Measurements from ENCODE around the gene DNAJC24. TPM values are rescaled to one million over a fixed set of nuclear protein-coding genes. Genes with fewer than 3 reads are reported as not detected.

Gene DNAJC24
- total RNA-seq, 1 donor from 2014 or later: 14.2 TPM

DNA sequence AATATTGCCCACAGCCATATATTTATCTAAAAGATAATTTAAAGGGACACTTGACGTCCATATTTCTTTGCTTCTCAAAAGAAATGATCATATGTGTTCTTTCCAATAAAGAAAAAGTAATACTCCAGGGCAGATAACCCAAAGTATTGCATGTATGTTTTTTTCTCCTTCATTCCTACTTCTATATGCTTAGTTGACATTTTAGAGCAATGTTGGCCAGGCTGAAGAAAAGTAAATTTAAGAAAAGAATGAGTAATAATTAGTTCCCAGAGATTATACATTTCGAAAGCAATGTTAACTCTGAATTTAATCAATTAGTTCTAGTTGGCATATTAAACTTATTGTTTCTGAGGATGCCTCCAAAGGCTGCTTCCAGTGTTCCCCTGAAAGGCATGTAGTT is 48.2 kb downstream of the DNAJC24 start:
- no peak overlapping the region for H3K4me3 ChIP-seq (ENCODE audit: low read depth, low read length)
- FAIRE-seq: no peak
- no peaks in the 10 kb centered on the region for H3K27me3 ChIP-seq (ENCODE audit: control insufficient read depth, insufficient read depth, low read length)
- TF ChIP-seq, protein P1, sequence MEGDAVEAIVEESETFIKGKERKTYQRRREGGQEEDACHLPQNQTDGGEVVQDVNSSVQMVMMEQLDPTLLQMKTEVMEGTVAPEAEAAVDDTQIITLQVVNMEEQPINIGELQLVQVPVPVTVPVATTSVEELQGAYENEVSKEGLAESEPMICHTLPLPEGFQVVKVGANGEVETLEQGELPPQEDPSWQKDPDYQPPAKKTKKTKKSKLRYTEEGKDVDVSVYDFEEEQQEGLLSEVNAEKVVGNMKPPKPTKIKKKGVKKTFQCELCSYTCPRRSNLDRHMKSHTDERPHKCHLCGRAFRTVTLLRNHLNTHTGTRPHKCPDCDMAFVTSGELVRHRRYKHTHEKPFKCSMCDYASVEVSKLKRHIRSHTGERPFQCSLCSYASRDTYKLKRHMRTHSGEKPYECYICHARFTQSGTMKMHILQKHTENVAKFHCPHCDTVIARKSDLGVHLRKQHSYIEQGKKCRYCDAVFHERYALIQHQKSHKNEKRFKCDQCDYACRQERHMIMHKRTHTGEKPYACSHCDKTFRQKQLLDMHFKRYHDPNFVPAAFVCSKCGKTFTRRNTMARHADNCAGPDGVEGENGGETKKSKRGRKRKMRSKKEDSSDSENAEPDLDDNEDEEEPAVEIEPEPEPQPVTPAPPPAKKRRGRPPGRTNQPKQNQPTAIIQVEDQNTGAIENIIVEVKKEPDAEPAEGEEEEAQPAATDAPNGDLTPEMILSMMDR (IDR thresholded peaks at IDR 0.05; ENCODE audit: insufficient read depth, low read length, severe bottlenecking): no peak
- no peaks in the 10 kb centered on the region for H3K36me3 ChIP-seq (ENCODE audit: control insufficient read depth, insufficient read depth, low read length)
- no peak for DNase-seq (ENCODE audit: low read depth)

DNA sequence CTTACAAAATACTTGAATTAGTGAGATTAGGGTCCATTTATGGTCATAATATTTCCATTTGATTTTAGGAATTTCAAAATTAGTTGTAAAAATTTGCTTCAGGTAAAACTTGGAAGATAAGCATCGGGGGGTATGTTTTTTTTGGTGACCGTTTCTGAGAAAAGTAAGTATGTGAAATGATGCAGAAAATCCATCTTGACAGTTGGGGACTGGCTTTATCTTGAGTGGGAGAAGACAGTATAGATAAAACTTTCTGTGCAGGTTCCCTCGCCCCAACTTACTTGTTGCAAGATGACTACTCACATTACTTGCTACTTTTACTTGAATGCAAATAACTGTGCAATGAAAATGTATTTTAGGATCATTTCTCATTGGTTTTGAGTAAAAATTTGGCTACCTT is 49.5 kb downstream of the DNAJC24 start:
- H3K27me3 ChIP-seq (ENCODE audit: control insufficient read depth, insufficient read depth, low read length): no peaks in the 10 kb centered on the region
- TF ChIP-seq, protein P1 (IDR thresholded peaks at IDR 0.05; ENCODE audit: insufficient read depth, low read length, severe bottlenecking): no peak
- FAIRE-seq (no peak), DNase-seq (ENCODE audit: low read depth) (no peak)
- no peaks in the 10 kb centered on the region for H3K36me3 ChIP-seq (ENCODE audit: control insufficient read depth, insufficient read depth, low read length)
- no peak overlapping the region for H3K4me3 ChIP-seq (ENCODE audit: low read depth, low read length)

DNA sequence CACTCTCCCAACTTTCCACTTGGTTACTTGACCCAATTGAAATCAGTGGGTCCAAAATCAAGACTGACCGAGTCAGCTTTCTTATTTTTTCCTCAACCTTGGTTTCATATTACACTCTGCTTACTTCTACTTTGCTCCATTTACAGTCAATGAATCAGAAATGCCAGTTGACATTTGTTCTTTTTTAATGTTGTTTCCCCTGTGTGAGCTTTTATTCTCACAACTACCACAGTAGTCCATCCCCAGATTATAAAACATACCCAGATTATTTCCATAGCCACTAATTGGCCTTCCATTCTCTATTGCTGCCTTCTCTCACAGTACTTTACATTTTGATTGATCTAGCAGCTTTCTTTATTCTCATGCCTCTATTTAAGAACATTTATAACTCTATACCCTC is 50.0 kb downstream of the DNAJC24 start:
- TF ChIP-seq, protein P1 (IDR thresholded peaks at IDR 0.05; ENCODE audit: insufficient read depth, low read length, severe bottlenecking): no peak
- Histone ChIP-seq H3K4me3 (ENCODE audit: low read depth, low read length) (no peak overlapping the region), H3K27me3 (ENCODE audit: control insufficient read depth, insufficient read depth, low read length) (no peaks in the 10 kb centered on the region), H3K36me3 (ENCODE audit: control insufficient read depth, insufficient read depth, low read length) (no peaks in the 10 kb centered on the region)
- no peak for DNase-seq (ENCODE audit: low read depth)
- FAIRE-seq: no peak

DNA sequence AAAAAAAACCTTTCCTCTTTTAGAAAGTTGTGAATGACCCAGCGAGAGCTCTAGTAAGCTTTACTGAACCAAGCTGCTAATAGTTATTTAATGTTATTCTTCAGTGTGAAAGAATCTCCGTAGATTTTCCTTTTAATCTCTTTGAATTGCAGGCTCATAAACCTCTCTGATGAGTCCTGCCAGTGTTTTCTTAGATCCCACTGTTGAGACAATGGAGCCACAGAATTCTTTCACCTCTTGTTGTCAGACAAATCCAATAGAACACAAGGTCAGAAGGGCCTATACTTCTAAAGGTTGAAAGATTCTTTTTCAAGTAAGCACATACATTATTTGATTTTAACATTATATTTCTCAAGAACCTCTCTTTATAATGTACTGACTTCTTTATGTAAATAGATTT is 52.2 kb downstream of the DNAJC24 start:
- DNase-seq (ENCODE audit: low read depth) (no peak), FAIRE-seq (no peak)
- H3K27me3 ChIP-seq (ENCODE audit: control insufficient read depth, insufficient read depth, low read length): no peaks in the 10 kb centered on the region
- TF ChIP-seq, protein P1 (IDR thresholded peaks at IDR 0.05; ENCODE audit: insufficient read depth, low read length, severe bottlenecking): no peak
- no peak overlapping the region for H3K4me3 ChIP-seq (ENCODE audit: low read depth, low read length)
- H3K36me3 ChIP-seq (ENCODE audit: control insufficient read depth, insufficient read depth, low read length): no peaks in the 10 kb centered on the region

DNA sequence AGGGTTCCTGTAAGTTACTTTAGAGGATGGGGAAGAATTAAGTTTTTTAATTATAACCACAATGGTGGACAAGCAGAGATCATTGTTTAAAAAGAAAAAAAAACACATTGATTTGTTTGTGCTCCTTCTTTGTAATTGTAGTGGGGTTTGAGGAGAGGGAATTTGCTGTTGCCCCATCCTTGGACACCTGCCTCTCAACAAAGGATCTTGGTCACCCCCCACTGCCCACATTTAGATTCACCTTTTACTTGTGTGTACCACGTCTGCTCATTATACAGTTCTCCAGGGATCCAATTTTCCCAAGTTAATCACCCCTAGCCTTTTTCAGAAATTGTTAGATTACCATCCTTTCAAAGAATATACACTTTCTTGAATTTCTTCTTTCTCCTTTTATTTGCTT is 53.0 kb downstream of the DNAJC24 start:
- H3K36me3 ChIP-seq (ENCODE audit: control insufficient read depth, insufficient read depth, low read length): no peaks in the 10 kb centered on the region
- DNase-seq (ENCODE audit: low read depth) (no peak), FAIRE-seq (no peak)
- H3K4me3 ChIP-seq (ENCODE audit: low read depth, low read length): no peak overlapping the region
- TF ChIP-seq, protein P1 (IDR thresholded peaks at IDR 0.05; ENCODE audit: insufficient read depth, low read length, severe bottlenecking): no peak
- no peaks in the 10 kb centered on the region for H3K27me3 ChIP-seq (ENCODE audit: control insufficient read depth, insufficient read depth, low read length)

DNA sequence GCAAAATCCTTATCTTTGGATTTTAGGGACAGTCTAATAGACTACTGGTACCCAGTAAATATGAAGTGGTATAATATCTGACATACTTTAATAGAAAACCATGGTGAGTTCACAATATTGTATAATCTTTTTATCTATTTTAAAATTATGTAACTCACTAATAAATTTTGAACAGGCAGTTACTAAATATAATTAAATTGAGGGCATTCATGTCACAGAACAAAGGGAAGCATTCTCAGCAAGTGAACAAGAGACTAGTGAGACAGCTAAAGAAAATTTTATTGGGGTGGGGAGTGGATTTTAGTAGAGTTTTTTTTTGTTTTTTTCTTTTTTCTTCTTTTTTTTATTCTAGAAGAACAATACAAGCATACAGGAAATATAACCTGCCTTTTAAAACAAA is 55.0 kb downstream of the DNAJC24 start:
- no peaks in the 10 kb centered on the region for H3K36me3 ChIP-seq (ENCODE audit: control insufficient read depth, insufficient read depth, low read length)
- FAIRE-seq: no peak
- H3K27me3 ChIP-seq (ENCODE audit: control insufficient read depth, insufficient read depth, low read length): no peaks in the 10 kb centered on the region
- TF ChIP-seq, protein P1 (IDR thresholded peaks at IDR 0.05; ENCODE audit: insufficient read depth, low read length, severe bottlenecking): no peak
- DNase-seq (ENCODE audit: low read depth): no peak
- no peak overlapping the region for H3K4me3 ChIP-seq (ENCODE audit: low read depth, low read length)
